Measurements from ENCODE around the gene PDE8B. TPM values are rescaled to one million over a fixed set of nuclear protein-coding genes. Genes with fewer than 3 reads are reported as not detected.
A peak's percentile ranks its signal among the peaks of the same experiment; 100 is the strongest.

PDE8B gene
- total and polyA plus RNA-seq, 2 experiments from 2014 or later, result 0.45 to 0.91 TPM

DNA sequence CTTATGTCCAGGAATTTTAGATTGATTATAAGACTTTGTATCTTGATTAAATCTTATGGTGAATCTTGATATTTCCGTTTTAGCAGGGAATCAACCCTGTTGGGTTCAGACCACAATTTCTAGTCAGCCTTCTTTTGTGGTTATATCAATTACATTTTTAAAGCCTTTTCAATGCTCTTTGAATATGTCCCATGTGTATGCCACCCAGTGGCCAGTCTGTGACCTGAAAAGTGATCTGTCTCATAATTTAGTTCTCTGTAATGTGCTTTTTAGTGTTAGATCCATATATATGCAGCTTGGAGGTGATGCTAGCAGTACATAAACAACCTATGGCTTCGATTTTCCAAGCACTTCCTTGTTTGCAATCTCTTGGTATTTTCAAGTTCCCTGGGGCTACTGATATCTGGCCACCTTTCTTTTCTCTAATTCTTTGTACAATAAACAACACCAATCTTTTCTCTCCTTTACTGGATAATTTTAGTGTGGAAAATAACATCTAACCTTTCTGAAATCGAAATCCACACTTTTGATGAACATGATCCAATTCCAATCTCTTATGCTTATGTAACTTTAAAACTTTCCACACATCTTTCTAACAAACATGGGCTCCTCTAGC, 28.8 kb downstream of the PDE8B start:
- no peaks in the 10 kb centered on the region for H3K9me2 ChIP-seq (ENCODE audit: insufficient read depth)
- no peak overlapping the region for H3K4me3 ChIP-seq
- no peaks in the 10 kb centered on the region for H3K36me3 Mint-ChIP-seq (ENCODE audit: low read depth)
- DNase-seq (ENCODE audit: low spot score) (peak; percentile 19), ATAC-seq (no peak)
- H3K4me1 ChIP-seq (ENCODE audit: insufficient read depth), result no peaks in the 10 kb centered on the region
- H3K27me3 Mint-ChIP-seq (ENCODE audit: insufficient read depth, low read depth, poor library complexity), result peaks cover 3% of the 10 kb centered on the region
- H3K27me3 ChIP-seq (ENCODE audit: insufficient read depth), result no peaks in the 10 kb centered on the region
- no peaks in the 10 kb centered on the region for H3F3A ChIP-seq (replicated peaks; ENCODE audit: low read depth)
- TF ChIP-seq POLR2AphosphoS5 (IDR thresholded peaks at IDR 0.05; ENCODE audit: low read depth) (no peak), CTCF (conservative IDR thresholded peaks at IDR 0.05; ENCODE audit: low read depth in 2 of 2) (peak; percentile 44 to 45)
- H4K20me1 ChIP-seq (replicated peaks; ENCODE audit: insufficient read depth), result no peaks in the 10 kb centered on the region
- H3K9me3 Mint-ChIP-seq, result no peaks in the 10 kb centered on the region
- 0 out of 3 replicates have a peak, but pooled peaks cover 5% of the 10 kb centered on the region for H3K4me1 Mint-ChIP-seq
- H3K36me3 ChIP-seq (ENCODE audit: insufficient read depth), result no peaks in the 10 kb centered on the region
- no peak overlapping the region for H3K27ac ChIP-seq (ENCODE audit: low read depth)
- no peak overlapping the region for H3K4me2 ChIP-seq
- no peak overlapping the region for H3K4me3 Mint-ChIP-seq
- H3K27ac Mint-ChIP-seq, result no peak overlapping the region
- H2AFZ ChIP-seq, result no peak overlapping the region
- H3K79me2 ChIP-seq (replicated peaks; ENCODE audit: insufficient read depth), result no peaks in the 10 kb centered on the region

DNA sequence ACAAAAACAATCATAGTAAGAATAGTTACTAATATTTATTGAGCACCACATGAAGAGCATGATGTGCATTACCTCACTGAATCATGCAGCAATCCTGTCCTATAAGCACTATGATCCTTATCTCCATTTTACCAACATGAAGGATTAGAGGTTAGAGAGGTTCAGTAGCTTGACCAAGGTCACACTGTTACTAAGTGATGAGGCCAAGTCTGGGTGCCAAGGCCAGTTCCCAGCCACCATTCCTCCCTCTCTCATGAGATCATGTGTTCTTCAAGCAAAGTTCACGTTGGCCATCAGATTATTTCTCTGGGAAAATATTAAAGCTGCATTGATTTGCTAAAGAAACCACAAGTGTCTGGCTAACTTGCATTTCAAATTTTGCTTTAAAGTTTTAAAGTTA, 31.0 kb downstream of the PDE8B start:
- Histone ChIP-seq H3K4me2 (no peak overlapping the region), H3K9me2 (ENCODE audit: insufficient read depth) (no peaks in the 10 kb centered on the region), H4K20me1 (replicated peaks; ENCODE audit: insufficient read depth) (no peaks in the 10 kb centered on the region), H3K4me3 (no peak overlapping the region), H3K27me3 (ENCODE audit: insufficient read depth) (no peaks in the 10 kb centered on the region), H3F3A (replicated peaks; ENCODE audit: low read depth) (no peaks in the 10 kb centered on the region), H3K79me2 (replicated peaks; ENCODE audit: insufficient read depth) (no peaks in the 10 kb centered on the region), H3K36me3 (ENCODE audit: insufficient read depth) (no peaks in the 10 kb centered on the region), H3K27ac (ENCODE audit: low read depth) (no peak overlapping the region), H2AFZ (no peak overlapping the region), H3K4me1 (ENCODE audit: insufficient read depth) (no peaks in the 10 kb centered on the region)
- no peak for ATAC-seq
- Mint-ChIP-seq H3K27me3 (ENCODE audit: insufficient read depth, low read depth, poor library complexity) (peaks cover 3% of the 10 kb centered on the region), H3K4me3 (no peak overlapping the region), H3K9me3 (no peaks in the 10 kb centered on the region), H3K4me1 (0 out of 3 replicates have a peak, but pooled peaks cover 6% of the 10 kb centered on the region), H3K27ac (no peak overlapping the region), H3K36me3 (ENCODE audit: low read depth) (no peaks in the 10 kb centered on the region)
- TF ChIP-seq CREB1 (CRISPR knock-in tag; IDR thresholded peaks at IDR 0.05; ENCODE audit: low read depth) (no peak), JUNB (IDR thresholded peaks at IDR 0.05; ENCODE audit: unreplicated experiment) (no peak)
- DNase-seq (ENCODE audit: low spot score), result no peak

DNA sequence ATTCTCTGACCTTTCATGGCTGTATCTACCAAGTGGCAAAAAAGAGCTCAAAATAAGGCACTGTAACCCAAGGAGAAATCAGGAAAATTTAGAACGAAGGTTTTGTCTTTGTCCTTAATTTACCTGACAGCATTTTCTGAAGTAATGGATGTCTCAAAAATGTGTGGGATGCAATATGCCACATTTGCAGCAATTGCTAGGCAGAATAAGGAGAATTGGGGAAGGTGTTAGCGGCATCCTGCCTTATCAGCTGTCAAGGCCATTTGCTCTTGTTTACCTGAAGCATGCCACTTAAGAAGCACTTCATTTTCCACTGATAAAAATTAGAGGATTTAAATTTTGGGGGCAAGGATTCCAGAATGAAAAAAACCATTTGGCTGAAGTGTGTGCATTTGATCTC, 39.0 kb downstream of the PDE8B start:
- no peak overlapping the region for H3K4me3 ChIP-seq
- Mint-ChIP-seq H3K27ac (no peak overlapping the region), H3K4me1 (no peaks in the 10 kb centered on the region), H3K27me3 (ENCODE audit: insufficient read depth, low read depth, poor library complexity) (no peaks in the 10 kb centered on the region), H3K36me3 (ENCODE audit: low read depth) (no peaks in the 10 kb centered on the region), H3K9me3 (no peaks in the 10 kb centered on the region), H3K4me3 (no peak overlapping the region)
- H3K36me3 ChIP-seq (ENCODE audit: insufficient read depth), result no peaks in the 10 kb centered on the region
- H3K27ac ChIP-seq (ENCODE audit: low read depth), result no peak overlapping the region
- H3K4me2 ChIP-seq, result no peak overlapping the region
- H2AFZ ChIP-seq, result no peak overlapping the region
- H3K9me2 ChIP-seq (ENCODE audit: insufficient read depth), result no peaks in the 10 kb centered on the region
- DNase-seq (ENCODE audit: low spot score) (no peak), ATAC-seq (no peak)
- TF ChIP-seq, protein P1, sequence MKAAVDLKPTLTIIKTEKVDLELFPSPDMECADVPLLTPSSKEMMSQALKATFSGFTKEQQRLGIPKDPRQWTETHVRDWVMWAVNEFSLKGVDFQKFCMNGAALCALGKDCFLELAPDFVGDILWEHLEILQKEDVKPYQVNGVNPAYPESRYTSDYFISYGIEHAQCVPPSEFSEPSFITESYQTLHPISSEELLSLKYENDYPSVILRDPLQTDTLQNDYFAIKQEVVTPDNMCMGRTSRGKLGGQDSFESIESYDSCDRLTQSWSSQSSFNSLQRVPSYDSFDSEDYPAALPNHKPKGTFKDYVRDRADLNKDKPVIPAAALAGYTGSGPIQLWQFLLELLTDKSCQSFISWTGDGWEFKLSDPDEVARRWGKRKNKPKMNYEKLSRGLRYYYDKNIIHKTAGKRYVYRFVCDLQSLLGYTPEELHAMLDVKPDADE (IDR thresholded peaks at IDR 0.05), result no peak
- TF ChIP-seq, protein P2, sequence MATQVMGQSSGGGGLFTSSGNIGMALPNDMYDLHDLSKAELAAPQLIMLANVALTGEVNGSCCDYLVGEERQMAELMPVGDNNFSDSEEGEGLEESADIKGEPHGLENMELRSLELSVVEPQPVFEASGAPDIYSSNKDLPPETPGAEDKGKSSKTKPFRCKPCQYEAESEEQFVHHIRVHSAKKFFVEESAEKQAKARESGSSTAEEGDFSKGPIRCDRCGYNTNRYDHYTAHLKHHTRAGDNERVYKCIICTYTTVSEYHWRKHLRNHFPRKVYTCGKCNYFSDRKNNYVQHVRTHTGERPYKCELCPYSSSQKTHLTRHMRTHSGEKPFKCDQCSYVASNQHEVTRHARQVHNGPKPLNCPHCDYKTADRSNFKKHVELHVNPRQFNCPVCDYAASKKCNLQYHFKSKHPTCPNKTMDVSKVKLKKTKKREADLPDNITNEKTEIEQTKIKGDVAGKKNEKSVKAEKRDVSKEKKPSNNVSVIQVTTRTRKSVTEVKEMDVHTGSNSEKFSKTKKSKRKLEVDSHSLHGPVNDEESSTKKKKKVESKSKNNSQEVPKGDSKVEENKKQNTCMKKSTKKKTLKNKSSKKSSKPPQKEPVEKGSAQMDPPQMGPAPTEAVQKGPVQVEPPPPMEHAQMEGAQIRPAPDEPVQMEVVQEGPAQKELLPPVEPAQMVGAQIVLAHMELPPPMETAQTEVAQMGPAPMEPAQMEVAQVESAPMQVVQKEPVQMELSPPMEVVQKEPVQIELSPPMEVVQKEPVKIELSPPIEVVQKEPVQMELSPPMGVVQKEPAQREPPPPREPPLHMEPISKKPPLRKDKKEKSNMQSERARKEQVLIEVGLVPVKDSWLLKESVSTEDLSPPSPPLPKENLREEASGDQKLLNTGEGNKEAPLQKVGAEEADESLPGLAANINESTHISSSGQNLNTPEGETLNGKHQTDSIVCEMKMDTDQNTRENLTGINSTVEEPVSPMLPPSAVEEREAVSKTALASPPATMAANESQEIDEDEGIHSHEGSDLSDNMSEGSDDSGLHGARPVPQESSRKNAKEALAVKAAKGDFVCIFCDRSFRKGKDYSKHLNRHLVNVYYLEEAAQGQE (IDR thresholded peaks at IDR 0.05; ENCODE audit: unreplicated experiment), result no peak
- TF ChIP-seq NANOG (IDR thresholded peaks at IDR 0.05; ENCODE audit: borderline replicate concordance) (no peak), CREB1 (CRISPR knock-in tag; IDR thresholded peaks at IDR 0.05; ENCODE audit: low read depth) (no peak), EZH2 (IDR thresholded peaks at IDR 0.05; ENCODE audit: low read depth, unreplicated experiment) (no peak)
- H3K4me1 ChIP-seq (ENCODE audit: insufficient read depth), result no peaks in the 10 kb centered on the region
- H3K27me3 ChIP-seq (ENCODE audit: insufficient read depth), result no peaks in the 10 kb centered on the region
- no peaks in the 10 kb centered on the region for H3K79me2 ChIP-seq (replicated peaks; ENCODE audit: insufficient read depth)
- no peaks in the 10 kb centered on the region for H3F3A ChIP-seq (replicated peaks; ENCODE audit: low read depth)
- no peaks in the 10 kb centered on the region for H4K20me1 ChIP-seq (replicated peaks; ENCODE audit: insufficient read depth)

All from GM23338 (cell line).